HEK293 (cell line): ENCODE measurements around the gene SCAMP2.
A peak's percentile ranks its signal among the peaks of the same experiment; 100 is the strongest.

Experiments
- PRDM10 ChIP-seq: fragments of 450-650 bp; formaldehyde crosslinking; IDR thresholded peaks from 2 replicates; pipeline ENCODE4 v1.5.1; 2016; ENCODE audit warnings: missing biosample characterization, missing genetic modification characterization
- ZBTB21 ChIP-seq: fragments of 450-650 bp; formaldehyde crosslinking; IDR thresholded peaks from 2 replicates; pipeline ENCODE4 v1.5.1; 2017; ENCODE audit warnings: missing biosample characterization, missing genetic modification characterization
- ZFP3 ChIP-seq: fragments of 450-650 bp; formaldehyde crosslinking; IDR thresholded peaks from 2 replicates; pipeline ENCODE4 v1.5.1; 2016; ENCODE audit warnings: low read depth, missing biosample characterization, missing genetic modification characterization
- ZNF274 ChIP-seq, 2 experiments: fragments of 200-500 bp in 1 of 2; fragments of 450-650 bp in 1 of 2; sonication (Bioruptor generic) in 1 of 2; formaldehyde crosslinking in 1 of 2; IDR thresholded peaks; 2 replicates each; pipeline versions ENCODE4 v1.5.1 to v1.6.1; 2014 to 2016; ENCODE audit warnings: borderline replicate concordance in 1 of 2, inconsistent platforms in 1 of 2, low read length in 1 of 2, missing biosample characterization in 1 of 2, missing genetic modification characterization in 1 of 2

GRCh38 chr15:74873756-74874424, 725 bp upstream of the SCAMP2 start:
- no peak for TF ChIP-seq ZBTB21
- no peak for TF ChIP-seq ZFP3 (tag by site-specific recombination)
- no peak for TF ChIP-seq ZNF274 (IDR thresholded peaks at IDR 0.05; ENCODE audit: low read length)
- TF ChIP-seq ZNF274 (tag by site-specific recombination; IDR thresholded peaks at IDR 0.05; ENCODE audit: borderline replicate concordance): no peak
- peak; percentile 61; the same call in 1 of the 2 replicates for TF ChIP-seq PRDM10 (tag by site-specific recombination)
